IPS-18c (cell line): ENCODE data around the gene ATP9B.
A peak's percentile ranks its signal among the peaks of the same experiment; 100 is the strongest.

Experiments used
- H3K4me3 ChIP-seq: 2 replicates; pipeline ENCODE4 v1.7.0; 2013; ENCODE audit warnings: low read depth, mild to moderate bottlenecking, low read length, moderate library complexity; ENCODE audit not compliant: insufficient read depth
- H3K9me3 ChIP-seq: one replicate; pipeline ENCODE4 v1.6.1; 2013; ENCODE audit warnings: mild to moderate bottlenecking, low read length, moderate library complexity; ENCODE audit not compliant: control insufficient read depth, insufficient read depth

ATP9B gene

GRCh38 chr18:79382681-79383387, 313.6 kb downstream of the ATP9B start:
- no peaks in the 10 kb centered on the region for H3K9me3 ChIP-seq

DNA sequence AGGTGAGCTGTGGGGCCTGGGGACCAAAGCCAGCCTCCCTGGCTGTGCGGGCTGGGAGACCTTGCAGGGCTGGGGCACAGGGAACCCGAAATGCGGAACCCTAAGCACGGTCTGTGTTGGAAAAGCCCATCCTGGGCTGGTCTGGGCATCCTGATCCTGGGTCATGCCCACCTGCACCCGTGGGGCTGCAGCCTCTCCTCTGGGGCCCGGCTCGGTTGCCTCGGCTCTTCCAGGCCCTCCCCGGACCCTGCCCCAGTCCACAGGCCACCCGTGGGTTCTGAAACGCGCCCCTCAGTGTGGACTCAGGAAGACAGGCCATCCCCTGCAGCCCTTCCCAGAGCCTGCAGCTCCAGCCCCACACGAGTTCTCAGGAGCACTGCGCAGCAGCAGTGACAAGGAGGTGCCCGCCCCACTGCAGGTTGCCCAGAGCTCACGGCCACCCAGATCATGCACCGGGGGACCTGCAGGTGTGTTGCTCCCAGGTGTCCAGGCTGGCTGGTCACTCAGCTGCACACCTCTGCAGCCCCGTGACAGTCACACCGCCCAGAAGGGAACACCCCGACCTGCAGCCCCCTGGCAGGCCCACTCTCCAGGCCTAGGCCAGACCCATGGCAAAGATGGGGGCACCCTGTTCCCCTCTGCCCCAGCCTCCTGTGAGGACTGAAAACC, 314.3 kb downstream of the ATP9B start:
- H3K9me3 ChIP-seq, result no peaks in the 10 kb centered on the region
- H3K4me3 ChIP-seq, result no peak overlapping the region

More at GRCh38 chr18:79382681-79383387, 313.6 kb downstream of the ATP9B start:
- H3K4me3 ChIP-seq, result no peak overlapping the region

- Histone ChIP-seq H3K9me3 (no peaks in the 10 kb centered on the region), H3K4me3 (no peak overlapping the region)
These were observed 315.1 kb downstream of the ATP9B start for GRCh38 chr18:79384151-79384807.

DNA sequence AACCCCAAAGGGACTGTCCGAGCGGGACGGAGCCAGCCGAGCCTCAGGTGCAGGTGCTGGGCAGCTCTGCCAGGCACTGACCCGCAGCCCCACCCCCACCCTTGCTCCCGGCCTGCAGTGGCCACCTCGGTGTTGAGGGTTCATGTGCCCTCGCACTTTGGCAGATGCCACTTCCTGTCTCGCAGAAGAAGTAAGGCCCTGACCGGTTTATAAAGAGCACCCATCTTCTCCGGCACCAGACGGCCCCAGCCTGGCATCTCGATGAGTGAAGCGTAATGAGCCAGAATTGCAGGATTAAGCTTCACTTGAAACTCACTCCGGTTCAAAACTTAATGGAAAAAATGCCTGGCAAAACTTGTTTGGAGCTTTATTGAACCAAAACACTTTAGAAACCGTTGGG, 315.6 kb downstream of the ATP9B start:
- no peaks in the 10 kb centered on the region for H3K9me3 ChIP-seq
- H3K4me3 ChIP-seq, result no peak overlapping the region

DNA sequence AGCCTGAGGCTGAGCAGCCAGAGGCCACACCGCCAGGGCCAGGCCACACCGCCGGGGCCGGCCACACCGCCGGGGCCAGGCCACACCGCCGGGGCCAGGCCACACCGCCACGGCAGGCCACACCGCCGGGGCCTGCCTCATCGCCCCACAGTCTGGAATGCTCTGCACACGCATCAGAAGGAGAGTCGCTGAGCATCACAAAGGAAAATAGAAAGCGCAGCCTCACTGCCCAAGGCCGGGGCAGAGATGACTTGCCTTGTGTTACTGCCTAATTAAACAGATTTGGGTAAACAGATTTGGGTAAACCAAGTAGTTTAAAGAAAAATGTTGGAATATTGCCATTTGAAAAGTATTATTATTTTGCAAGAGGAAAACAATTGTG, 316.1 kb downstream of the ATP9B start:
- no peak overlapping the region for H3K4me3 ChIP-seq
- no peaks in the 10 kb centered on the region for H3K9me3 ChIP-seq

DNA sequence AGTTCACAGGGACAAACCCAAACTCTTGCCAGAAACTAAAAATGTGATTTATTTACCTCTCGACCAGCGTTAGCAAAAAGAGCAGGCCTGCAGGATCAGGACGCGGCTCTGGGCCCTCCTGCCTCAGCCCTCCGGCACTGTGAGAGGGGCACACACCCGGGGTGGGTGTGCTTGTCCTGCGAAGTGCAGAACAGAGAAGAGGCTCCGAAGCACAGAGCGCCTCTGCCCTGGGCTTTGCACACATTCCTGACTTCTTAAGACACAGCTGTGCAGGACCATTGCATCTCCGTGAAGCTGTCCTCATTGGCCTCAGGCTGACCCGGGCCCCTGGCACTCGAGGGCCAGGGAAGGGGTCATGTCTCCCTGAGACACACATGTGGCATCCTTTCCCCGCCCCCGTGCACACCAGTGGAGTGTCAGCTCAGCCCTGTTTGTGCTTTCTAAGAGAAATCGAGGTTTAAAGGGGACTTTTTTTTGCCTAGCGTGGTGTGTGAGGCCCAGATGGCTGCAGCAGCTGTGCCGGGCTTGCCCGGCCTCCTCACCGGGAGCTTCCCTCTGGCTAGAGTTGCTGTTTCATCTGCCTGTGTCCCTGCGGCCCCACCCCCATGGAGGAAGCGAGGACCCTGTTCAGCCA, 316.6 kb downstream of the ATP9B start:
- Histone ChIP-seq H3K4me3 (no peak overlapping the region), H3K9me3 (no peaks in the 10 kb centered on the region)

- Histone ChIP-seq H3K4me3 (no peak overlapping the region), H3K9me3 (no peaks in the 10 kb centered on the region)
These were observed 317.4 kb downstream of the ATP9B start for GRCh38 chr18:79386547-79386946.

DNA sequence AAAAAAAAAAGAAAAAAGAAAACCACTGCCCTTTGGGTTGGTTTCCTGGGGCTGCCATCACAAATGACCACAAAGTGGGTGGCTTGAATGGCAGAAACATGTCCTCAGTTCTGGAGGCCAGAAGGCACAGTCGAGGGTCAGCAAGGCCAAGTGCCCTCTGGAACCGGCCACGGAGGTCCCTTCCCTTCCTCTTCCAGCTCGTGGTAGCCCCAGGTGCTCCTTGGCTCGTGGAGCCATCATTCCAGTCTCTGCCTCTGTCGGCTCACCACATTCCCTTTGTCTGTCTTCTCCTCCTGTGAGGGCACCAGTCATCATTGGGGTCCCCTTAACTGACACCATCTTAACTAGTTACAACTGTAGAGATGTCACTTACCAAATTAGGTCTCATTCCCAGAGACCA, 318.0 kb downstream of the ATP9B start:
- no peak overlapping the region for H3K4me3 ChIP-seq
- H3K9me3 ChIP-seq, result no peaks in the 10 kb centered on the region

DNA sequence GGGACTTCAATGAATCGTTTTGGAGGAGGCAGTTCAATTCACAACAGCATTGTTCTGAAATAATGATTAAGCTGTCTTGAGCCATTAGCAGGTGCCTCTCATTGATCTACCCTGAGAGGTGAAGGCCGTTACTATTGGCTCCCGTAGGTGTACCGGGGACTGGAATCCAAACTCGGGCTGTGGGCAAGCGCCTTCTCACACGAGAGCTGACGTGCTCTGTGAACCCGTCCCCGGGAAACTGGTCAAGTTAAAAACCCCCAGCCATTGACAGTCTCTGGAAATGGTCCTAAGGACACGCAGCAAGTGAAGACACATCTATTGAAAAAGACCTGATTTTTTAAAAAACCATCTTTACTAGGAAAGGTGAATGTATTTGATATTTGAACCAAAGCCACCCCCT, 318.4 kb downstream of the ATP9B start:
- Histone ChIP-seq H3K4me3 (no peak overlapping the region), H3K9me3 (no peaks in the 10 kb centered on the region)

DNA sequence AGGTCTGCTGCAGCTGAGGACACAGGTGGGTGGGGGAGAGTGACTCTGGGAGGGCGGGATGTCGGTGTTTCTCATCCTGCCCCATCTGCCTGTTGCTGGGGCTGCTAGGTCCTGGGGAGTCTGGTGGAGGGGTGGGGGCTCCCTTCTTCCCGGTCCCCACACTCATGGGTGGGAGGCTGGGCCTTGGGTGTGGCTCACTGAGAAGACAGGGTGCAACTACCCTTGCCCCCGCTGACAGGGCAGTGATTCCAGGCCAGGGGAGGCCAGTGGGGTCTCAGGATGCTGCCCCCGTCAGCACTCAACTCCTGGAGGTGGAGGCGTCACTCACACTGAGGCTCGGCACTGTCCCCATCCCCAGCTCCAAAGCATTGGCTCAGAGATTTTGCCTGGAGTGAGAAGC, 318.8 kb downstream of the ATP9B start:
- H3K4me3 ChIP-seq, result no peak overlapping the region
- no peaks in the 10 kb centered on the region for H3K9me3 ChIP-seq

GRCh38 chr18:79389689-79390088, 320.5 kb downstream of the ATP9B start:
- no peaks in the 10 kb centered on the region for H3K9me3 ChIP-seq
- no peak overlapping the region for H3K4me3 ChIP-seq

GRCh38 chr18:79392226-79392625, 323.0 kb downstream of the ATP9B start:
- peaks cover 2% of the 10 kb centered on the region for H3K9me3 ChIP-seq
- H3K4me3 ChIP-seq, result no peak overlapping the region

DNA sequence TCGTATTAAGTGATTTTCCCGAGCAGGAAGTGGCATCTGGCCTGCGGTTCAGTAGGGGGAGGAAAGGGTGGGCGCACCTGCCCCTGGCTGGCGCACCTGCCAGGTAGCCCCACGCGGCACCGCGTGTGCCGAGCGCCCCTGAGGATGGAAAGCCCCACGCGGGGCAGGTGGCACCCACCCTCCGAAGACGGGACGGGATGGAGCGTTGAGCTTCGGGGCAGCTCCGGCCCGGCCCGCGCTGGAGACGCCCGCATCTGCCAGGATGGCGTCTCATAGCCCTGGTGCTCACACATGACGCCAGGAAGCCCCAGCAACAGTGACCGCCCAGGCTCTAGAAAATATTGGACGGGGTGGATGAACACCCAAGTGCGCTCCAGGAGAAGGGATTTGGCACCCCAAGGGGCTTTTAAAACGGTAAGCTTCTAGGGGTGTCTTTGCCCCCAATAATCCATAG, 324.0 kb downstream of the ATP9B start:
- H3K4me3 ChIP-seq, result peak overlapping the region; percentile 56
- peaks cover 2% of the 10 kb centered on the region for H3K9me3 ChIP-seq

DNA sequence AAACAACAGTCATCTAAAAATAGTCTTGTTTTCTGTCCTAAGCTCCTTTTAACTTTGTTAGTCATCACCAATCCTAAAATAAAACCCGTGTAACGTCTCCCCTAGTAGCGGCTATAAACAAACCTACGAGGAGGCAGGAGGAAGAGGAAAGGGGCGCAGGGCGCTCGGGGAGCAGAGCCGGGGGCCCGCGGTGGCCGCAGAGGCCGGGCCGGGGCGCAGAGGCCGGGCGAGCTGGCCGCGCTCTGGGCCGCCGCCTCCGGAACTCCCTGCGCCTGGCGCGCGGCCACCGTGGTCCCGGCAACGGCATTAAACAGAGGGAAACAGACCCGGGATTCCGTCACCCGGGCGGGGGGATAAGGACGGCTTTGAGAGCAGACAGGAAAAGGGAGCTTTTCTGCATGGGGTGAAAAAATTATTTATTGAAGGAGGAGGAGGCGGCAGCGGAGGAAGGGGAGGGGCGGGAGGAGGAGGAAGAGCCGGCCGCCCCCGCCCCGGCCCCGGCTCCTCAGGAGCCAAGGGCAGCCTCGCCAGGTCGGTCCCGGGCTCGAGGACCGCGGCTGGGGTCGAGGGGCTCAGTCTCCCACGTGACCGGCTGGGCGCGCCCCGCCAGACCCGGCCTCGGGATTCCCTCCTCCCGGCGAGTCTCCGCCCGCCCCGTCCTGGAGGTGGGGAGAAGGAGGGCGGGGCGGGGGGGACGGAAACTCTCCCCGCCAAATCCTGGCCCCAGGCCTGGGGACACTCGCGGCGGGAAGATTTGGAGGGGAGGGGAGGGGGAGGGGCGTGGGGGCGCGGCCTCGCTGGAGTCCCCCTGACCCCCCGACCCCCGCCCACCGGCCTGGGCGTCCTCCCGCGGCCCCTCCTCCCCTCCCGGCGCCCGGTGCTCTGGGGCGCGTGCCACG, 324.7 kb downstream of the ATP9B start:
- H3K9me3 ChIP-seq, result peaks cover 2% of the 10 kb centered on the region
- peak overlapping the region; percentile 56 for H3K4me3 ChIP-seq

DNA sequence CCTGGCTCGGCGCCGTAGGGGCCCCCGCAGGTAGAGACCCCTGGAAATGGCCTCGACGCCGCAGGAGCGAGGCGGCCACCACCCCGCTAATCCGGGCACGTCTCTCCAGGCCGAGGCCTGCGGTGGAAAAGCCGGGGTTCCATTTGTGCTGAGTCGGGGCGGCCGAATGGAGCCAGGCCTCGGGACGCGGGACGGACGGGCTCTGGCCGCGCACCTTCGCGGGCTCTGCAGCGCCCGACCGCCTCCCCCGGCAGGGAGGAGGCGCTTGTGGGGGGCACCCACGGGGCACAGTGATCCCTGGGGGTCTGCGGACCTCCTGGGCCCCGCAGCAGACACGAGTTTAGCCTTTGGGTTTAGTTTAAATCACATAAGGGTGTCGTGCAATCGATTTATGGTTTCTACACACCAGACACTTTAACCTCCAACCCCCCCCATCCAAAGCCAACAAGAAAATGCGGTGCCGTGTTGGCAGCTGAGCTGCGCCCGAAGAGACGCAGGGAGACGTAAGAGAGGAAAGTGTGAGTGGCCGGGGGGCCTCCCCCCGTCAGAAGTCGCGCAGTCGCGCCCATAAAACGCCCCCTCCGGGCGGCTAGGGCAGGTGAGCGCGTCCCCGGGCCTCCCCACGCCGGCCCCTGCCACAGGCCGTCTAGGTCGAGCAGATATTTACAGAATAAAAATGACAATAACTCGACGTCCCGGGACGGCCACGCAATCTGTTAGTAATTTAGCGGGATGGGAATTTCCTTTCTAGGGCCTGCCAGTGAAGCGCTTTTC, 325.5 kb downstream of the ATP9B start:
- H3K4me3 ChIP-seq, result peak overlapping the region; percentile 30

DNA sequence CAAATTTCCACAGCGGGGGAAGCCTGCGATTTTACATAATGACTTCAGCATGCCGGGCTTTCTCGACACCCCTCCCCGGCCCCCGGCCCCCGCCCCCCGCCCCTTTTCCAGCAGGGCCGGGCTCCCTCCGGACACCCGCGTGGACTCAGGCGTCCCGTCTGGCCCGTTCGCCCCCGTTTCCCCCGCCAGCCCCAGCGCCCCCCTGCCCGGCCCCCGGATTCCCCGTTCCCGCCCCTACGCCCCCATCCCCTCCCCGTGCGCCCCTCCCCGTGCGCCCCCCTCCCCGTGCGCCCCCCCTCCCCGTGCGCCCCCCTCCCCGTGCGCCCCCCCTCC, 326.1 kb downstream of the ATP9B start:
- Histone ChIP-seq H3K4me3 (no peak overlapping the region), H3K9me3 (peaks cover 2% of the 10 kb centered on the region)

More for the DNA sequence above, 325.5 kb downstream of the ATP9B start:
- H3K9me3 ChIP-seq, result peaks cover 2% of the 10 kb centered on the region
